Neural progenitor cell (in vitro differentiated cells): Measurements from ENCODE around the gene ELP1. TPM values are rescaled to one million over a fixed set of nuclear protein-coding genes. Genes with fewer than 3 reads are reported as not detected.
"Not testable (repeated sequence)": the region's sequence is repeated elsewhere in the genome, so short reads cannot be mapped to it uniquely, and the experiment has no call there.

Source experiments
- DNase-seq: peaks from one replicate; pipeline ENCODE4 v3.0.0-alpha.2; 2016; ENCODE audit warnings: low spot score
- H2AFZ ChIP-seq: fragments of 200-600 bp; sonication (generic); replicated peaks from 2 replicates; pipeline ENCODE4 v1.6.1; 2016; ENCODE audit warnings: antibody characterized with exemption
- H3F3A ChIP-seq: fragments of 200-600 bp; sonication (generic); 2 replicates; pipeline ENCODE4 v1.6.1; 2016; ENCODE audit warnings: antibody characterized with exemption, low read depth
- H3K27ac ChIP-seq: fragments of 200-600 bp; sonication (generic); 2 replicates; pipeline ENCODE4 v1.5.1; 2016; ENCODE audit warnings: mild to moderate bottlenecking
- H3K27me3 ChIP-seq: fragments of 200-600 bp; sonication (generic); 2 replicates; pipeline ENCODE4 v1.6.1; 2016; ENCODE audit warnings: mild to moderate bottlenecking, moderate library complexity
- H3K36me3 ChIP-seq: fragments of 200-600 bp; sonication (generic); 2 replicates; pipeline ENCODE4 v1.5.1; 2016
- H3K4me1 ChIP-seq: fragments of 200-600 bp; sonication (generic); 2 replicates; pipeline ENCODE4 v1.6.1; 2016; ENCODE audit warnings: mixed run types
- H3K4me2 ChIP-seq: fragments of 200-600 bp; sonication (generic); 2 replicates; pipeline ENCODE4 v1.6.1; 2016
- H3K4me3 ChIP-seq: fragments of 200-600 bp; sonication (generic); 2 replicates; pipeline ENCODE4 v1.5.1; 2016
- H3K79me2 ChIP-seq: fragments of 200-600 bp; sonication (generic); 2 replicates; pipeline ENCODE4 v1.6.1; 2016; ENCODE audit warnings: low read depth
- H3K9ac ChIP-seq: fragments of 200-600 bp; sonication (generic); 2 replicates; pipeline ENCODE4 v1.6.1; 2016
- H3K9me3 ChIP-seq: fragments of 200-600 bp; sonication (generic); 2 replicates; pipeline ENCODE4 v1.5.1; 2016; ENCODE audit warnings: low read depth
- H4K20me1 ChIP-seq: fragments of 200-600 bp; sonication (generic); 2 replicates; pipeline ENCODE4 v1.6.1; 2016; ENCODE audit warnings: low read depth
- H3K27ac Mint-ChIP-seq: 3 replicates; pipeline ENCODE4 v1.8.0; 2021; ENCODE audit warnings: mixed read lengths
- H3K27me3 Mint-ChIP-seq: 2 replicates; pipeline ENCODE4 v1.8.0; 2022; ENCODE audit warnings: low read depth, mild to moderate bottlenecking, inconsistent platforms, moderate library complexity, mixed read lengths; ENCODE audit not compliant: insufficient read depth
- H3K36me3 Mint-ChIP-seq: 3 replicates; pipeline ENCODE4 v1.8.0; 2021; ENCODE audit warnings: mixed read lengths
- H3K4me1 Mint-ChIP-seq: 3 replicates; pipeline ENCODE4 v1.8.0; 2021; ENCODE audit warnings: mixed read lengths
- H3K4me3 Mint-ChIP-seq: 3 replicates; pipeline ENCODE4 v1.8.0; 2021; ENCODE audit warnings: mild to moderate bottlenecking, moderate library complexity, mixed read lengths
- H3K9me3 Mint-ChIP-seq: 3 replicates; pipeline ENCODE4 v1.8.0; 2020; ENCODE audit warnings: mixed read lengths
- CTCF ChIP-seq: fragments of 200-600 bp; sonication (generic); IDR thresholded peaks from 2 replicates; pipeline ENCODE4 v1.5.1; 2017; ENCODE audit warnings: antibody characterized with exemption, mild to moderate bottlenecking
- EZH2 ChIP-seq: fragments of 200-600 bp; sonication (generic); IDR thresholded peaks from 2 replicates; pipeline ENCODE4 v1.6.1; 2017; ENCODE audit warnings: antibody characterized with exemption, mild to moderate bottlenecking, moderate library complexity
- EZH2phosphoT487 ChIP-seq: fragments of 200-600 bp; sonication (generic); IDR thresholded peaks from 2 replicates; pipeline ENCODE4 v1.6.1; 2017; ENCODE audit warnings: antibody characterized with exemption
- total RNA-seq: library from RNA; depleted of rRNA; stranded (reverse); fragments of >200 nt; gene quantifications from 2 replicates; pipeline ENCODE4 v1.2.3, GENCODE V29; 2015; ENCODE audit warnings: low replicate concordance

The ELP1 gene
- total RNA-seq, 1 donor from 2014 or later, result 97.2 TPM

- Histone ChIP-seq H3K4me3 (no peak overlapping the region), H3K36me3 (no peaks in the 10 kb centered on the region), H3K27ac (no peak overlapping the region), H3K4me2 (no peak overlapping the region), H4K20me1 (no peaks in the 10 kb centered on the region), H3K9ac (no peak overlapping the region), H3K79me2 (no peaks in the 10 kb centered on the region), H2AFZ (no peak overlapping the region), H3F3A (no peaks in the 10 kb centered on the region), H3K27me3 (no peaks in the 10 kb centered on the region), H3K4me1 (no peaks in the 10 kb centered on the region), H3K9me3 (no peaks in the 10 kb centered on the region)
- no peak for DNase-seq
- TF ChIP-seq EZH2 (no peak), CTCF (peak; percentile 25)
- Mint-ChIP-seq H3K27ac (no peak overlapping the region), H3K27me3 (peaks cover 2% of the 10 kb centered on the region), H3K4me1 (peaks cover 8% of the 10 kb centered on the region), H3K4me3 (no peak overlapping the region), H3K36me3 (no peaks in the 10 kb centered on the region), H3K9me3 (peaks cover 2% of the 10 kb centered on the region)
These were observed 83.5 kb downstream of the ELP1 start for GRCh38 chr9:108850293-108850897.

GRCh38 chr9:108848296-108848695 lies 85.6 kb downstream of the ELP1 start:
- H3K9me3 Mint-ChIP-seq, H3K27ac Mint-ChIP-seq, H3K4me3 ChIP-seq, H3K27ac ChIP-seq, H3K27me3 Mint-ChIP-seq, H3K4me1 ChIP-seq, H3K4me2 ChIP-seq, DNase-seq, H3K36me3 ChIP-seq, H3K9ac ChIP-seq, H3K9me3 ChIP-seq, H2AFZ ChIP-seq, H3F3A ChIP-seq, H3K27me3 ChIP-seq, H4K20me1 ChIP-seq, H3K36me3 Mint-ChIP-seq, H3K4me3 Mint-ChIP-seq, H3K79me2 ChIP-seq: not testable (repeated sequence)
- H3K4me1 Mint-ChIP-seq, result peaks cover 11% of the 10 kb centered on the region

- H3K4me2 ChIP-seq, result no peak overlapping the region
These were observed 88.0 kb downstream of the ELP1 start for GRCh38 chr9:108845947-108846346.

More at GRCh38 chr9:108845947-108846346, 88.0 kb downstream of the ELP1 start:
- Histone ChIP-seq H3K79me2 (no peaks in the 10 kb centered on the region), H3F3A (no peaks in the 10 kb centered on the region), H3K4me3 (no peak overlapping the region), H3K27ac (no peak overlapping the region), H3K27me3 (no peaks in the 10 kb centered on the region), H3K36me3 (no peaks in the 10 kb centered on the region), H3K4me1 (no peaks in the 10 kb centered on the region), H2AFZ (no peak overlapping the region), H3K9ac (no peak overlapping the region), H3K9me3 (no peaks in the 10 kb centered on the region), H4K20me1 (no peaks in the 10 kb centered on the region)
- H3K27ac Mint-ChIP-seq, result no peak overlapping the region
- no peak for DNase-seq
- H3K27me3 Mint-ChIP-seq, result peaks cover 2% of the 10 kb centered on the region
- H3K4me3 Mint-ChIP-seq, result no peak overlapping the region
- TF ChIP-seq CTCF (no peak), EZH2phosphoT487 (no peak), EZH2 (no peak)
- H3K4me1 Mint-ChIP-seq, result peaks cover 6% of the 10 kb centered on the region
- H3K9me3 Mint-ChIP-seq, result no peaks in the 10 kb centered on the region
- no peaks in the 10 kb centered on the region for H3K36me3 Mint-ChIP-seq
